GM12875 (cell line): ENCODE results near the gene RBM42.

Source experiments
- H3K4me3 ChIP-seq: one replicate; pipeline ENCODE4 v1.5.1; 2011; ENCODE audit warnings: low read depth, low read length, control low read depth
- CTCF ChIP-seq: IDR thresholded peaks from 2 replicates; pipeline ENCODE4 v1.5.1; 2011; ENCODE audit warnings: low read depth, mild to moderate bottlenecking, control low read depth, inconsistent platforms, low read length, moderate library complexity, borderline replicate concordance; ENCODE audit not compliant: insufficient read depth

RBM42 gene

GRCh38 chr19:35666251-35666913, 37.5 kb downstream of the RBM42 start, which contains the start of gene UPK1A:
UPK1A (plus strand) TSS chr19:35666517; CDS start chr19:35666813, 296 bp downstream.
- no peak for TF ChIP-seq CTCF
- no peak within 1 kb of the TSS for H3K4me3 ChIP-seq

- no peak for TF ChIP-seq CTCF
- H3K4me3 ChIP-seq = no peak overlapping the region
Measured at GRCh38 chr19:35669566-35669965, 40.7 kb downstream of the RBM42 start.

- no peak for TF ChIP-seq CTCF
- no peak overlapping the region for H3K4me3 ChIP-seq
Measured at GRCh38 chr19:35669974-35670373, 41.1 kb downstream of the RBM42 start.

GRCh38 chr19:35670686-35671085, 41.9 kb downstream of the RBM42 start:
- no peak overlapping the region for H3K4me3 ChIP-seq
- TF ChIP-seq CTCF = no peak

GRCh38 chr19:35671818-35672217, 43.0 kb downstream of the RBM42 start:
- no peak for TF ChIP-seq CTCF
- no peak overlapping the region for H3K4me3 ChIP-seq

GRCh38 chr19:35673121-35673804, 44.4 kb downstream of the RBM42 start:
- no peak for TF ChIP-seq CTCF

GRCh38 chr19:35675589-35676140, 46.8 kb downstream of the RBM42 start:
- no peak for TF ChIP-seq CTCF
- H3K4me3 ChIP-seq = no peak overlapping the region

More at GRCh38 chr19:35673121-35673804, 44.4 kb downstream of the RBM42 start:
- H3K4me3 ChIP-seq = peak overlapping the region; percentile 18
